SW480 (cell line): ENCODE results near the gene RAB4A.
A peak's percentile ranks its signal among the peaks of the same experiment; 100 is the strongest.

ENCODE experiments used
- DNase-seq: peaks from one replicate; pipeline ENCODE4 v3.0.0-alpha.2; 2016; ENCODE audit warnings: low spot score

Gene RAB4A

GRCh38 chr1:229244091-229244490, 26.8 kb upstream of the RAB4A start:
- DNase-seq = no peak

GRCh38 chr1:229247871-229248270, 23.0 kb upstream of the RAB4A start:
- no peak for DNase-seq

- DNase-seq = no peak
Measured at GRCh38 chr1:229248821-229249817, 21.8 kb upstream of the RAB4A start.

GRCh38 chr1:229249854-229250644, 20.9 kb upstream of the RAB4A start:
- DNase-seq = no peak

- no peak for DNase-seq
Measured at GRCh38 chr1:229251185-229251584, 19.7 kb upstream of the RAB4A start.

- DNase-seq = no peak
Measured at GRCh38 chr1:229252228-229252984, 18.5 kb upstream of the RAB4A start.

GRCh38 chr1:229253151-229253974, 17.5 kb upstream of the RAB4A start:
- DNase-seq = peak; percentile 88

- peak; percentile 55 for DNase-seq
Measured at GRCh38 chr1:229254910-229255541, 15.9 kb upstream of the RAB4A start.

GRCh38 chr1:229258031-229258756, 12.7 kb upstream of the RAB4A start:
- DNase-seq = peak; percentile 62

- no peak for DNase-seq
Measured at GRCh38 chr1:229258757-229259060, 12.2 kb upstream of the RAB4A start.

GRCh38 chr1:229260297-229260696, 10.6 kb upstream of the RAB4A start:
- DNase-seq = no peak

- no peak for DNase-seq
Measured at GRCh38 chr1:229262239-229262638, 8.7 kb upstream of the RAB4A start.

GRCh38 chr1:229263254-229263653, 7.7 kb upstream of the RAB4A start:
- DNase-seq = no peak

GRCh38 chr1:229264068-229264467, 6.8 kb upstream of the RAB4A start:
- no peak for DNase-seq

- DNase-seq = no peak
Measured at GRCh38 chr1:229264487-229264886, 6.4 kb upstream of the RAB4A start.

- no peak for DNase-seq
Measured at GRCh38 chr1:229266274-229266673, 4.6 kb upstream of the RAB4A start.

- no peak for DNase-seq
Measured at GRCh38 chr1:229266832-229267500, 3.9 kb upstream of the RAB4A start.

- no peak for DNase-seq
Measured at GRCh38 chr1:229268505-229268904, 2.4 kb upstream of the RAB4A start.

- peak; percentile 50 for DNase-seq
Measured at GRCh38 chr1:229271448-229272159, 693 bp downstream of the RAB4A start.
